ENCODE measurements around the gene KIF6.

Gene KIF6

GRCh38 chr6:39714802-39715201 is 10.4 kb downstream of the KIF6 start:
- DNase-seq (ENCODE audit: low read depth) = no peak
- H3K4me3 ChIP-seq (ENCODE audit: low read length) = no peak overlapping the region
- no peak for TF ChIP-seq CTCF (conservative IDR thresholded peaks at IDR 0.05; ENCODE audit: low read length)

- H3K4me3 ChIP-seq (ENCODE audit: low read length) = no peak overlapping the region
- DNase-seq (ENCODE audit: low read depth) = peak; percentile 74
- TF ChIP-seq CTCF (conservative IDR thresholded peaks at IDR 0.05; ENCODE audit: low read length) = no peak
Observed at GRCh38 chr6:39707962-39708683, 17.1 kb downstream of the KIF6 start.

- no peak for TF ChIP-seq CTCF (conservative IDR thresholded peaks at IDR 0.05; ENCODE audit: low read length)
- DNase-seq (ENCODE audit: low read depth) = no peak
- H3K4me3 ChIP-seq (ENCODE audit: low read length) = no peak overlapping the region
Observed at GRCh38 chr6:39706819-39707335, 18.3 kb downstream of the KIF6 start.

GRCh38 chr6:39702265-39702664 is 22.9 kb downstream of the KIF6 start:
- no peak for TF ChIP-seq CTCF (conservative IDR thresholded peaks at IDR 0.05; ENCODE audit: low read length)
- H3K4me3 ChIP-seq (ENCODE audit: low read length) = no peak overlapping the region

GRCh38 chr6:39700362-39700761 is 24.8 kb downstream of the KIF6 start:
- H3K4me3 ChIP-seq (ENCODE audit: low read length) = no peak overlapping the region
- no peak for DNase-seq (ENCODE audit: low read depth)
- TF ChIP-seq CTCF (conservative IDR thresholded peaks at IDR 0.05; ENCODE audit: low read length) = no peak

More at GRCh38 chr6:39702265-39702664, 22.9 kb downstream of the KIF6 start:
- no peak for DNase-seq (ENCODE audit: low read depth)

GRCh38 chr6:39698789-39699188 is 26.4 kb downstream of the KIF6 start:
- DNase-seq (ENCODE audit: low read depth) = peak; percentile 6
- H3K4me3 ChIP-seq (ENCODE audit: low read length) = no peak overlapping the region
- no peak for TF ChIP-seq CTCF (conservative IDR thresholded peaks at IDR 0.05; ENCODE audit: low read length)

All from AG10803 (cell line).